ENCODE data around the gene GABRB3.
"Not testable (repeated sequence)": the region's sequence is repeated elsewhere in the genome, so short reads cannot be mapped to it uniquely, and the experiment has no call there.

The GABRB3 gene

GRCh38 chr15:26731965-26732364, 40.9 kb downstream of the GABRB3 start:
- no peak for DNase-seq

GRCh38 chr15:26729581-26729980, 43.3 kb downstream of the GABRB3 start:
- no peak for DNase-seq

- no peak for DNase-seq
Observed at GRCh38 chr15:26729030-26729429, 43.8 kb downstream of the GABRB3 start.

- no peak for DNase-seq
Observed at GRCh38 chr15:26724381-26725150, 48.3 kb downstream of the GABRB3 start.

- no peak for DNase-seq
Observed at GRCh38 chr15:26722621-26723160, 50.2 kb downstream of the GABRB3 start.

GRCh38 chr15:26721232-26721967, 51.5 kb downstream of the GABRB3 start:
- DNase-seq: no peak

- no peak for DNase-seq
Observed at GRCh38 chr15:26720546-26720945, 52.3 kb downstream of the GABRB3 start.

GRCh38 chr15:26719866-26720265, 53.0 kb downstream of the GABRB3 start:
- DNase-seq: not testable (repeated sequence)

GRCh38 chr15:26716069-26716468, 56.8 kb downstream of the GABRB3 start:
- no peak for DNase-seq

GRCh38 chr15:26713498-26713897, 59.4 kb downstream of the GABRB3 start:
- no peak for DNase-seq

GRCh38 chr15:26712335-26712734, 60.5 kb downstream of the GABRB3 start:
- no peak for DNase-seq

- DNase-seq: no peak
Observed at GRCh38 chr15:26711445-26711844, 61.4 kb downstream of the GABRB3 start.

- no peak for DNase-seq
Observed at GRCh38 chr15:26702381-26702780, 70.5 kb downstream of the GABRB3 start.

- DNase-seq: no peak
Observed at GRCh38 chr15:26698555-26698954, 74.3 kb downstream of the GABRB3 start.

GRCh38 chr15:26697913-26698312, 75.0 kb downstream of the GABRB3 start:
- no peak for DNase-seq

- no peak for DNase-seq
Observed at GRCh38 chr15:26691249-26691648, 81.6 kb downstream of the GABRB3 start.

- DNase-seq: no peak
Observed at GRCh38 chr15:26690778-26691177, 82.1 kb downstream of the GABRB3 start.

- DNase-seq: no peak
Observed at GRCh38 chr15:26689462-26689861, 83.4 kb downstream of the GABRB3 start.

- DNase-seq: no peak
Observed at GRCh38 chr15:26686547-26687187, 86.2 kb downstream of the GABRB3 start.

- no peak for DNase-seq
Observed at GRCh38 chr15:26682598-26683164, 90.2 kb downstream of the GABRB3 start.

GRCh38 chr15:26679927-26680326, 92.9 kb downstream of the GABRB3 start:
- no peak for DNase-seq

GRCh38 chr15:26676115-26676514, 96.8 kb downstream of the GABRB3 start:
- no peak for DNase-seq

GRCh38 chr15:26674467-26674866, 98.4 kb downstream of the GABRB3 start:
- no peak for DNase-seq

All from SHP77 treated with DMSO at 0.1 percent for 48 hours (cell line).